ENCODE results near the gene NRXN3.

DNA sequence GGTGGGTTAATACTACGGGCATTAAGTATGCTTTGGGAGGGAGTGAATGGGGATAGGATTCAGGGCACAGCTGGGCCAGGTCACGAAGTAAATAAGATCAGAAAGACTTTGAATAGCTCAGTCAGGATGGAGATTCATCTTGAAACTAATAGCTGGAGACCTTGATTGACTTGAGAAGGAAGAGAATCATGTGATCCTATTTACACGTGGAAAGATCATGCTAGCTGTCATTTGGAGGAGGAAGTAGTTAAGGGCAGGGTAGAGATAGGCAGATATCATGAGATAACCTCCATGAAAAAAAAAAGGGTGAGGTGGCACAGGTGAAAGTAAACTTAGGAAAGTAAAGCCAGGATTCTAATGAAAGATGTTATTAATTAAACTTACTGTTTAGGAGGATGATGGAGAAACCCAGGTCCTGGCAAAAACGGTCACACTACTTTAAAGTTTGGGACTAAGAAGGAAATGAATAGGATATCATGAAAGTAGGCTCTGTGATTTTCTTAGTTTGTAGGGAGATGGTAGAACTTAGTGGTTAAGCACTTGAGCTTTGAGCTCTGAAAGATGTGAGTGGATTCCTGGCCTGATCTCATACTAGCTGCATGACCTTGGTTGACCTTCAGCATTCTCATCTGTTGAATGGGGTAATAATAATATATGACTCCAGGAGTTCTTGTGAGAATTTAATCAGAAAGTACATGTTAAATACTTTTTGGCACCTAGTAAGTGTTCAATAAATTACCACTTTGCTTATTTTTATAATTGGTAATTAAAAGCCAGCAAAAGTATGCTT, 439.0 kb downstream of the NRXN3 start:
- TF ChIP-seq POLR2A (IDR thresholded peaks at IDR 0.05): no peak
- TF ChIP-seq, protein P1, sequence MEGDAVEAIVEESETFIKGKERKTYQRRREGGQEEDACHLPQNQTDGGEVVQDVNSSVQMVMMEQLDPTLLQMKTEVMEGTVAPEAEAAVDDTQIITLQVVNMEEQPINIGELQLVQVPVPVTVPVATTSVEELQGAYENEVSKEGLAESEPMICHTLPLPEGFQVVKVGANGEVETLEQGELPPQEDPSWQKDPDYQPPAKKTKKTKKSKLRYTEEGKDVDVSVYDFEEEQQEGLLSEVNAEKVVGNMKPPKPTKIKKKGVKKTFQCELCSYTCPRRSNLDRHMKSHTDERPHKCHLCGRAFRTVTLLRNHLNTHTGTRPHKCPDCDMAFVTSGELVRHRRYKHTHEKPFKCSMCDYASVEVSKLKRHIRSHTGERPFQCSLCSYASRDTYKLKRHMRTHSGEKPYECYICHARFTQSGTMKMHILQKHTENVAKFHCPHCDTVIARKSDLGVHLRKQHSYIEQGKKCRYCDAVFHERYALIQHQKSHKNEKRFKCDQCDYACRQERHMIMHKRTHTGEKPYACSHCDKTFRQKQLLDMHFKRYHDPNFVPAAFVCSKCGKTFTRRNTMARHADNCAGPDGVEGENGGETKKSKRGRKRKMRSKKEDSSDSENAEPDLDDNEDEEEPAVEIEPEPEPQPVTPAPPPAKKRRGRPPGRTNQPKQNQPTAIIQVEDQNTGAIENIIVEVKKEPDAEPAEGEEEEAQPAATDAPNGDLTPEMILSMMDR (IDR thresholded peaks at IDR 0.05): no peak
- no peak for TF ChIP-seq POLR2AphosphoS5 (IDR thresholded peaks at IDR 0.05)
